GM18511 (cell line): Measurements from ENCODE around the gene C16orf96.

Source experiments
- ATAC-seq: cut with Tn5 transposase; IDR thresholded peaks from one replicate; pipeline ENCODE4 v1.9.1; 2021; ENCODE audit warnings: mild to moderate bottlenecking, moderate library complexity; ENCODE audit not compliant: unreplicated experiment

The C16orf96 gene

GRCh38 chr16:4615384-4616046 lies 59.4 kb downstream of the C16orf96 start:
- ATAC-seq, result no peak

- ATAC-seq, result peak; percentile 78
Observed at GRCh38 chr16:4616047-4616811, 60.1 kb downstream of the C16orf96 start.

GRCh38 chr16:4617880-4618279 lies 61.7 kb downstream of the C16orf96 start:
- no peak for ATAC-seq

GRCh38 chr16:4618645-4619418 lies 62.7 kb downstream of the C16orf96 start:
- ATAC-seq, result no peak

- no peak for ATAC-seq
Observed at GRCh38 chr16:4623593-4623992, 67.5 kb downstream of the C16orf96 start.

- peak; percentile 75 for ATAC-seq
Observed at GRCh38 chr16:4624015-4624826, 68.1 kb downstream of the C16orf96 start, which contains the start of gene MGRN1. MGRN1 (plus strand) TSS chr16:4624826; CDS start chr16:4624961, 135 bp downstream.

- peak; percentile 72 for ATAC-seq
Observed at GRCh38 chr16:4624827-4625559, 68.9 kb downstream of the C16orf96 start.

- no peak for ATAC-seq
Observed at GRCh38 chr16:4625560-4626159, 69.5 kb downstream of the C16orf96 start.

- ATAC-seq, result no peak
Observed at GRCh38 chr16:4626396-4626795, 70.3 kb downstream of the C16orf96 start.

GRCh38 chr16:4628283-4628682 lies 72.1 kb downstream of the C16orf96 start:
- ATAC-seq, result no peak

GRCh38 chr16:4631444-4631843 lies 75.3 kb downstream of the C16orf96 start:
- ATAC-seq, result no peak

GRCh38 chr16:4633910-4634635 lies 77.9 kb downstream of the C16orf96 start:
- ATAC-seq, result no peak

- no peak for ATAC-seq
Observed at GRCh38 chr16:4634768-4635167, 78.6 kb downstream of the C16orf96 start.

GRCh38 chr16:4636196-4636595 lies 80.1 kb downstream of the C16orf96 start:
- ATAC-seq, result no peak

GRCh38 chr16:4637501-4638166 lies 81.5 kb downstream of the C16orf96 start:
- no peak for ATAC-seq

- ATAC-seq, result no peak
Observed at GRCh38 chr16:4639899-4640509, 83.9 kb downstream of the C16orf96 start.

GRCh38 chr16:4640572-4641305 lies 84.6 kb downstream of the C16orf96 start:
- ATAC-seq, result no peak
